Measurements from ENCODE around the gene ACOX2. TPM values are rescaled to one million over a fixed set of nuclear protein-coding genes. Genes with fewer than 3 reads are reported as not detected.

The ACOX2 gene
- total RNA-seq, 1 experiment from 2014 or later: 1.1 TPM

GRCh38 chr3:58520403-58521335 lies 16.3 kb downstream of the ACOX2 start:
- no peaks in the 10 kb centered on the region for H3K27me3 Mint-ChIP-seq (ENCODE audit: unreplicated experiment)
- CTCF ChIA-PET: no interaction called here
- TF ChIP-seq, protein P1, sequence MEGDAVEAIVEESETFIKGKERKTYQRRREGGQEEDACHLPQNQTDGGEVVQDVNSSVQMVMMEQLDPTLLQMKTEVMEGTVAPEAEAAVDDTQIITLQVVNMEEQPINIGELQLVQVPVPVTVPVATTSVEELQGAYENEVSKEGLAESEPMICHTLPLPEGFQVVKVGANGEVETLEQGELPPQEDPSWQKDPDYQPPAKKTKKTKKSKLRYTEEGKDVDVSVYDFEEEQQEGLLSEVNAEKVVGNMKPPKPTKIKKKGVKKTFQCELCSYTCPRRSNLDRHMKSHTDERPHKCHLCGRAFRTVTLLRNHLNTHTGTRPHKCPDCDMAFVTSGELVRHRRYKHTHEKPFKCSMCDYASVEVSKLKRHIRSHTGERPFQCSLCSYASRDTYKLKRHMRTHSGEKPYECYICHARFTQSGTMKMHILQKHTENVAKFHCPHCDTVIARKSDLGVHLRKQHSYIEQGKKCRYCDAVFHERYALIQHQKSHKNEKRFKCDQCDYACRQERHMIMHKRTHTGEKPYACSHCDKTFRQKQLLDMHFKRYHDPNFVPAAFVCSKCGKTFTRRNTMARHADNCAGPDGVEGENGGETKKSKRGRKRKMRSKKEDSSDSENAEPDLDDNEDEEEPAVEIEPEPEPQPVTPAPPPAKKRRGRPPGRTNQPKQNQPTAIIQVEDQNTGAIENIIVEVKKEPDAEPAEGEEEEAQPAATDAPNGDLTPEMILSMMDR (IDR thresholded peaks at IDR 0.05; ENCODE audit: unreplicated experiment): no peak
- no peak for DNase-seq
- H3K4me1 Mint-ChIP-seq (ENCODE audit: low read depth, unreplicated experiment): peaks cover 6% of the 10 kb centered on the region
- BruUV-seq (replicated peaks): no TSS peak
- no peak overlapping the region for H3K4me3 Mint-ChIP-seq (ENCODE audit: low read depth, unreplicated experiment)
- intact Hi-C loops (cut with micrococcal nuclease; ENCODE audit: unreplicated experiment): no loop called here
- H3K36me3 Mint-ChIP-seq (ENCODE audit: insufficient read depth, unreplicated experiment): no peaks in the 10 kb centered on the region
- H3K27ac Mint-ChIP-seq (ENCODE audit: unreplicated experiment): no peak overlapping the region
- H3K9me3 Mint-ChIP-seq (ENCODE audit: low read depth, unreplicated experiment): no peaks in the 10 kb centered on the region

GRCh38 chr3:58519668-58520402 lies 17.2 kb downstream of the ACOX2 start:
- Mint-ChIP-seq H3K36me3 (ENCODE audit: insufficient read depth, unreplicated experiment) (no peaks in the 10 kb centered on the region), H3K4me3 (ENCODE audit: low read depth, unreplicated experiment) (no peak overlapping the region), H3K27ac (ENCODE audit: unreplicated experiment) (no peak overlapping the region), H3K9me3 (ENCODE audit: low read depth, unreplicated experiment) (no peaks in the 10 kb centered on the region), H3K27me3 (ENCODE audit: unreplicated experiment) (no peaks in the 10 kb centered on the region), H3K4me1 (ENCODE audit: low read depth, unreplicated experiment) (no peaks in the 10 kb centered on the region)
- no peak for DNase-seq
- CTCF ChIA-PET: no interaction called here
- TF ChIP-seq, protein P1 (IDR thresholded peaks at IDR 0.05; ENCODE audit: unreplicated experiment): no peak
- intact Hi-C loops (cut with micrococcal nuclease; ENCODE audit: unreplicated experiment): no loop called here
- no TSS peak for BruUV-seq (replicated peaks)

DNA sequence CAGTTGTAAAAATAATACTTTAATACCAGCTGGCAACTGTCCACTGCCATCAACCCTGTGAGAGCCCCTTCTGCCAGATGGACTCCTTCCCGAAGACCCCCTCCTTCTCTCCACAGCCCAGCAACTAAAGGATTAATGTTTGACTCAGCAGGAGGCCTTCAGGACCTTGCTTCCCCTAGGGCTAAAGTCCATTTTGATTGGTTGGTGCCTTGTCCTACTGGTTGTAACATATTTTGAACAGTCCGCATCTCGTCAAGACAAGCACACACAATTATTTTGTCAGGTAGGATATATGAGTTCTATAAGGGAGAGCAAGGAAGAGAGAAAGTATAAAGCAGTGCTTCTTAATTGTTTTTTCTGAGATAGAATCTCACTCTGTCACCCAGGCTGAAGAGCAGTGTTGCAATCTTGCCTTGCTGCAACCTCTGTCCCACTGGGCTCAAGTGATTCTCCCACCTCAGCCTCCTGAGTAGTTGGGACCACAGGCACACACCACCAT lies 18.6 kb downstream of the ACOX2 start:
- CTCF ChIA-PET: interaction anchor here (1.1 kb wide), 1 partner anchor 8 kb away, joined by 3 read pairs; no protein-coding TSS in a partner anchor
- no peaks in the 10 kb centered on the region for H3K36me3 Mint-ChIP-seq (ENCODE audit: insufficient read depth, unreplicated experiment)
- intact Hi-C loops (cut with micrococcal nuclease; ENCODE audit: unreplicated experiment): no loop called here
- H3K4me3 Mint-ChIP-seq (ENCODE audit: low read depth, unreplicated experiment): no peak overlapping the region
- no peak overlapping the region for H3K27ac Mint-ChIP-seq (ENCODE audit: unreplicated experiment)
- H3K4me1 Mint-ChIP-seq (ENCODE audit: low read depth, unreplicated experiment): no peaks in the 10 kb centered on the region
- no peak for DNase-seq
- H3K9me3 Mint-ChIP-seq (ENCODE audit: low read depth, unreplicated experiment): no peaks in the 10 kb centered on the region
- BruUV-seq (replicated peaks): no TSS peak
- TF ChIP-seq, protein P1 (IDR thresholded peaks at IDR 0.05; ENCODE audit: unreplicated experiment): no peak
- H3K27me3 Mint-ChIP-seq (ENCODE audit: unreplicated experiment): no peaks in the 10 kb centered on the region

- Mint-ChIP-seq H3K4me1 (ENCODE audit: low read depth, unreplicated experiment) (no peaks in the 10 kb centered on the region), H3K36me3 (ENCODE audit: insufficient read depth, unreplicated experiment) (no peaks in the 10 kb centered on the region), H3K27ac (ENCODE audit: unreplicated experiment) (no peak overlapping the region), H3K4me3 (ENCODE audit: low read depth, unreplicated experiment) (no peak overlapping the region), H3K27me3 (ENCODE audit: unreplicated experiment) (no peaks in the 10 kb centered on the region), H3K9me3 (ENCODE audit: low read depth, unreplicated experiment) (no peaks in the 10 kb centered on the region)
- no TSS peak for BruUV-seq (replicated peaks)
- TF ChIP-seq, protein P1 (IDR thresholded peaks at IDR 0.05; ENCODE audit: unreplicated experiment): no peak
- intact Hi-C loops (cut with micrococcal nuclease; ENCODE audit: unreplicated experiment): no loop called here
- CTCF ChIA-PET: no interaction called here
- no peak for DNase-seq
Measured at GRCh38 chr3:58514405-58514804, 22.6 kb downstream of the ACOX2 start.

Measured in Calu3 (cell line).